Epithelial cell of proximal tubule (primary cell): Measurements from ENCODE around the gene EMCN. TPM values are rescaled to one million over a fixed set of nuclear protein-coding genes. Genes with fewer than 3 reads are reported as not detected.
"Not testable (repeated sequence)": the region's sequence is repeated elsewhere in the genome, so short reads cannot be mapped to it uniquely, and the experiment has no call there.

Experiments
- DNase-seq: peaks from one replicate; pipeline ENCODE4 v3.0.0-alpha.2; 2011; ENCODE audit warnings: low read depth
- H3K4me3 ChIP-seq: 2 replicates; pipeline ENCODE4 v1.5.1; 2011; ENCODE audit warnings: low read depth, mild to moderate bottlenecking, low read length
- CTCF ChIP-seq: conservative IDR thresholded peaks from 2 replicates; pipeline ENCODE4 v1.5.1; 2012; ENCODE audit warnings: low read depth, mild to moderate bottlenecking, low read length
- total RNA-seq: library from RNA; depleted of rRNA; stranded (reverse); fragments of >200 nt; gene quantifications from 2 replicates; pipeline ENCODE4 v1.2.3, GENCODE V29; 2015

Gene EMCN
- total RNA-seq, 1 donor from 2014 or later: not detected

- no peak for DNase-seq
- no peak for TF ChIP-seq CTCF
- H3K4me3 ChIP-seq: no peak overlapping the region
These were observed 27.6 kb upstream of the EMCN start for GRCh38 chr4:100545427-100545826.

DNA sequence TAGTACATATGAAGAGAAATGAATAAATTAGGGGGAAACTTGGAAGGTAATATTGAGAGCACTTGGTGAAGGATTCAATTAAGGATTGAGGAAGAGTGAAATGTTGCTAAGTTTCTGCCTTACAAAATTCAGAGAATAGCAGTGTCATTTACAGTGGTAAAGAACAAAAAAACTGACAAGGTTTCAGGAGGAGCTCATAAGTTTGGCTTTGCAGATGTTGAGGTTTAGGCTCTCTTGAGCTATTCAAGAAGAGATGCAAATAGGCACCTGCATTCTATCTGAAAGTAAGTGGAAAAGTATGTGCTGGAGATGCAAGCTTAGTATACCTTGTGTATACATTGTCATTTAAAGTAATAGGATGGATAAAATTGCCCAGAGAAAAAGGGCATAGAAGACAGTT is 22.3 kb upstream of the EMCN start:
- no peak for DNase-seq
- H3K4me3 ChIP-seq: no peak overlapping the region
- no peak for TF ChIP-seq CTCF

DNA sequence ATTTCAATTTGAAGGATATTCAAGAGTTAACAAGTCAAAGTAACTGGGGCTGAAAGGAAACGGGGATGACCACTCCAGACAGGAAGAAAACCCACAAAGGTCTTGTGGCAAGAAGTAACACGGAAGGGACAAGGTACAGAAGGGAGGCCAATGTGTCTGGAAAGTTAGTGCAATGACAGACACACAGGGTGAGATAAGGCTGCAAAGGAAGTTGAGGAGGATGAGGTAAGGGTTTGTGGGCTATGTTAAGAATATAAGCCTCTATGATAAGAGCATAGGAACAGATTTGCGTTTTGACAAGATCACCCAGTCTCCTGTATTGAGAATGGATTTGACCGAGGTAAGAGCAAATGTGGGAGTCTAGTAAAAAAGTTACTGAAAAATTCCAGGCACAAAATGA is 21.9 kb upstream of the EMCN start:
- H3K4me3 ChIP-seq: no peak overlapping the region
- no peak for TF ChIP-seq CTCF
- DNase-seq: no peak

DNA sequence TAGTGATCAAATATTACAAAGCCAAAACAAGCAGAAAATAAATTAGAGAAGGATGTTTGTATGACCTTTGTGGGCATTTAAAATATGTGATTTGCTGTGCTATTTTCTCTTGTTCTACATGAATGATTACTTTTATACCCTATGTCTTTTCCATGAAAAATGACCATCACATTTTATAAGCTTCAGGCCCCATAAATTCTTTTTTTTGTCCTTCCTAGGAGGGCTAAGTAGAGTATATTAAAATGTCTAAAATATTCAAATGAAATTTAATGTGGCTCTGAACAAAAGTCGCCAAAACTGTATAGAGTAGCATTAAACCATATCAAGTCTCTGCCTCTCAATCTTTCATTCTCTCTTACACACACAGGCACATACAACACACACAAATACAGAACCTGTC is 15.9 kb upstream of the EMCN start:
- DNase-seq: no peak
- no peak overlapping the region for H3K4me3 ChIP-seq
- TF ChIP-seq CTCF: no peak

GRCh38 chr4:100530161-100530560 is 12.3 kb upstream of the EMCN start:
- not testable (repeated sequence) for DNase-seq, H3K4me3 ChIP-seq

DNA sequence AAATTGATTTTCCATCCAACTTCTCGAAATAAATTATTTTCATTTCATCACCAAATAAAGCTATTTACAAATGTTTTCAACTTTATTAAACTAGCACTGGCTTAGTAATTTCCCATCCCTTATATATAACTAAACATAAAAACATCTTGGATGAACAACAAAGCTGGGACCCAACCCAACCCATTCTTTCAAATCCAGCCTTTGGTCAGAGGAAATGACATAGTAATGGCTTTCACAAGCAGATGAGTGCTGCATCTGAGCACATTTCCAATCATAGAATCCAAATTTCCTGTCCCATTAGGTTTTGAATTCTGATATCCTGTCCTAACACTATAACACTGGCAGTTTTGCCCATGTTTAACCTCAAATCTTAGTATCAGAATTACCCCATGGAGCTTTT is 7.9 kb upstream of the EMCN start:
- TF ChIP-seq CTCF: no peak
- H3K4me3 ChIP-seq: no peak overlapping the region
- no peak for DNase-seq

DNA sequence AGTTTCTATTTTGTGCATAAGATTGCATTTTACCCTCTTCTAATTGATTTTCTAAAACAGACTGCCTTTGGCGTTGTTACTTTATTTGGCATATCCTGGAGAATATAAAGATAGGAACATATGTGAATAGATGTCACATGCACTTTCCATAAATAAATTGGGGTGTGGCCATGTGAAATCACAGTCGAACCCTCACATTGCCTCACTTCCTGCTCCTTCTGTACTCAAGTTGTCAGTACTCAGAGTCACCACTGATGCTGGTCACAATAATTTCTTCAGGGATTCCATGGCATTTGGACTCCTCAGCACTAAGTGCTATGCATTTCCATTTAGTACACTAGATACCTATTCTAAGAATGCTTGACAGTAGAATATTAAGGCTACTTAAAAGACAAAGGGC is 1.4 kb upstream of the EMCN start:
- no peak overlapping the region for H3K4me3 ChIP-seq
- DNase-seq: no peak
- TF ChIP-seq CTCF: no peak

- DNase-seq: no peak
- TF ChIP-seq CTCF: no peak
- no peak overlapping the region for H3K4me3 ChIP-seq
These were observed 1.6 kb downstream of the EMCN start for GRCh38 chr4:100516225-100516624.
